ENCODE measurements around the gene ERCC6L.

The ERCC6L gene

GRCh38 chrX:72208126-72208800, 30.6 kb downstream of the ERCC6L start:
- ChIA-PET POLR2A (no interaction called here), CTCF (no interaction called here)
- TF ChIP-seq CTBP1 (IDR thresholded peaks at IDR 0.05; ENCODE audit: borderline replicate concordance): no peak
- no peak for TF ChIP-seq HDGF (IDR thresholded peaks at IDR 0.05; ENCODE audit: borderline replicate concordance)
- TF ChIP-seq TARDBP (IDR thresholded peaks at IDR 0.05): no peak
- TF ChIP-seq LEF1 (IDR thresholded peaks at IDR 0.05; ENCODE audit: borderline replicate concordance): no peak
- TF ChIP-seq L3MBTL2 (conservative IDR thresholded peaks at IDR 0.05): no peak
- TF ChIP-seq NFRKB (IDR thresholded peaks at IDR 0.05): no peak
- no peak for TF ChIP-seq FOXM1 (IDR thresholded peaks at IDR 0.05; ENCODE audit: borderline replicate concordance)
- TF ChIP-seq BHLHE40 (IDR thresholded peaks at IDR 0.05; ENCODE audit: borderline replicate concordance): no peak
- TF ChIP-seq FOXA1 (IDR thresholded peaks at IDR 0.05): no peak
- TF ChIP-seq PKNOX1 (IDR thresholded peaks at IDR 0.05): no peak
- TF ChIP-seq ELF4 (IDR thresholded peaks at IDR 0.05): no peak
- TF ChIP-seq SUZ12 (IDR thresholded peaks at IDR 0.05): no peak
- no peak for TF ChIP-seq SP1 (IDR thresholded peaks at IDR 0.05)
- no peak for TF ChIP-seq ARNT (IDR thresholded peaks at IDR 0.05)
- no peak for TF ChIP-seq FOXK2 (IDR thresholded peaks at IDR 0.05)
- TF ChIP-seq ZNF384 (IDR thresholded peaks at IDR 0.05): no peak
- DNase-seq (ENCODE audit: extremely low spot score): no peak

- ChIA-PET CTCF (no interaction called here), POLR2A (no interaction called here)
- no peak for TF ChIP-seq FOXA1 (IDR thresholded peaks at IDR 0.05)
- TF ChIP-seq FOXK2 (IDR thresholded peaks at IDR 0.05): no peak
- TF ChIP-seq L3MBTL2 (conservative IDR thresholded peaks at IDR 0.05): no peak
- no peak for TF ChIP-seq CTBP1 (IDR thresholded peaks at IDR 0.05; ENCODE audit: borderline replicate concordance)
- no peak for TF ChIP-seq ARNT (IDR thresholded peaks at IDR 0.05)
- no peak for TF ChIP-seq LEF1 (IDR thresholded peaks at IDR 0.05; ENCODE audit: borderline replicate concordance)
- TF ChIP-seq BHLHE40 (IDR thresholded peaks at IDR 0.05; ENCODE audit: borderline replicate concordance): no peak
- no peak for TF ChIP-seq NFRKB (IDR thresholded peaks at IDR 0.05)
- TF ChIP-seq SUZ12 (IDR thresholded peaks at IDR 0.05): no peak
- no peak for DNase-seq (ENCODE audit: extremely low spot score)
Measured at GRCh38 chrX:72207366-72207765, 31.5 kb downstream of the ERCC6L start.

GRCh38 chrX:72205706-72206105, 33.1 kb downstream of the ERCC6L start:
- POLR2A ChIA-PET: interaction anchor here (1.1 to 1.8 kb wide), 2 partner anchors 24 to 71 kb away, joined by 5 to 6 read pairs; partner anchors contain the start of genes PIN4 and RPS4X
- DNase-seq (ENCODE audit: extremely low spot score): no peak
- CTCF ChIA-PET: no interaction called here
- no peak for TF ChIP-seq ELF4 (IDR thresholded peaks at IDR 0.05)
- no peak for TF ChIP-seq PKNOX1 (IDR thresholded peaks at IDR 0.05)
- TF ChIP-seq ZNF384 (IDR thresholded peaks at IDR 0.05): no peak

GRCh38 chrX:72203421-72203820, 35.4 kb downstream of the ERCC6L start:
- TF ChIP-seq LEF1 (IDR thresholded peaks at IDR 0.05; ENCODE audit: borderline replicate concordance) (no peak), ZNF384 (IDR thresholded peaks at IDR 0.05) (no peak), FOXM1 (IDR thresholded peaks at IDR 0.05; ENCODE audit: borderline replicate concordance) (no peak), NFRKB (IDR thresholded peaks at IDR 0.05) (no peak), BHLHE40 (IDR thresholded peaks at IDR 0.05; ENCODE audit: borderline replicate concordance) (no peak), SP1 (IDR thresholded peaks at IDR 0.05) (no peak), CTBP1 (IDR thresholded peaks at IDR 0.05; ENCODE audit: borderline replicate concordance) (no peak), ARNT (IDR thresholded peaks at IDR 0.05) (no peak), ELF4 (IDR thresholded peaks at IDR 0.05) (no peak)
- DNase-seq (ENCODE audit: extremely low spot score): no peak
- POLR2A ChIA-PET: interaction anchor here (1.5 to 2.6 kb wide), 2 partner anchors 22 to 35 kb away, joined by 4 to 8 read pairs; partner anchors contain the start of genes ERCC6L and PIN4
- CTCF ChIA-PET: no interaction called here

GRCh38 chrX:72202792-72203401, 35.9 kb downstream of the ERCC6L start:
- no peak for DNase-seq (ENCODE audit: extremely low spot score)
- CTCF ChIA-PET: no interaction called here
- TF ChIP-seq ZNF384 (IDR thresholded peaks at IDR 0.05) (no peak), NFRKB (IDR thresholded peaks at IDR 0.05) (no peak), HDGF (IDR thresholded peaks at IDR 0.05; ENCODE audit: borderline replicate concordance) (no peak), PKNOX1 (IDR thresholded peaks at IDR 0.05) (no peak), ELF4 (IDR thresholded peaks at IDR 0.05) (no peak), FOXM1 (IDR thresholded peaks at IDR 0.05; ENCODE audit: borderline replicate concordance) (no peak), L3MBTL2 (conservative IDR thresholded peaks at IDR 0.05) (no peak), SUZ12 (IDR thresholded peaks at IDR 0.05) (no peak), FOXK2 (IDR thresholded peaks at IDR 0.05) (no peak), LEF1 (IDR thresholded peaks at IDR 0.05; ENCODE audit: borderline replicate concordance) (no peak), SP1 (IDR thresholded peaks at IDR 0.05) (no peak), TARDBP (IDR thresholded peaks at IDR 0.05) (no peak), CTBP1 (IDR thresholded peaks at IDR 0.05; ENCODE audit: borderline replicate concordance) (no peak), BHLHE40 (IDR thresholded peaks at IDR 0.05; ENCODE audit: borderline replicate concordance) (no peak), FOXA1 (IDR thresholded peaks at IDR 0.05) (no peak), ARNT (IDR thresholded peaks at IDR 0.05) (no peak)
- POLR2A ChIA-PET: interaction anchor here (0.6 to 2.6 kb wide), 3 partner anchors 22 to 47 kb away, joined by 3 to 8 read pairs (median 4); partner anchors contain the start of genes ERCC6L and PIN4

Data from HEK293T (cell line).